Left hindlimb (tissue), 1 donor: Measurements from ENCODE around the gene DNAJB4.
A peak's percentile ranks its signal among the peaks of the same experiment; 100 is the strongest.
"Not testable (repeated sequence)": the region's sequence is repeated elsewhere in the genome, so short reads cannot be mapped to it uniquely, and the experiment has no call there.

ENCODE experiments used
- DNase-seq: peaks from one replicate; pipeline ENCODE4 v3.0.0-alpha.2; 2018

The DNAJB4 gene

DNA sequence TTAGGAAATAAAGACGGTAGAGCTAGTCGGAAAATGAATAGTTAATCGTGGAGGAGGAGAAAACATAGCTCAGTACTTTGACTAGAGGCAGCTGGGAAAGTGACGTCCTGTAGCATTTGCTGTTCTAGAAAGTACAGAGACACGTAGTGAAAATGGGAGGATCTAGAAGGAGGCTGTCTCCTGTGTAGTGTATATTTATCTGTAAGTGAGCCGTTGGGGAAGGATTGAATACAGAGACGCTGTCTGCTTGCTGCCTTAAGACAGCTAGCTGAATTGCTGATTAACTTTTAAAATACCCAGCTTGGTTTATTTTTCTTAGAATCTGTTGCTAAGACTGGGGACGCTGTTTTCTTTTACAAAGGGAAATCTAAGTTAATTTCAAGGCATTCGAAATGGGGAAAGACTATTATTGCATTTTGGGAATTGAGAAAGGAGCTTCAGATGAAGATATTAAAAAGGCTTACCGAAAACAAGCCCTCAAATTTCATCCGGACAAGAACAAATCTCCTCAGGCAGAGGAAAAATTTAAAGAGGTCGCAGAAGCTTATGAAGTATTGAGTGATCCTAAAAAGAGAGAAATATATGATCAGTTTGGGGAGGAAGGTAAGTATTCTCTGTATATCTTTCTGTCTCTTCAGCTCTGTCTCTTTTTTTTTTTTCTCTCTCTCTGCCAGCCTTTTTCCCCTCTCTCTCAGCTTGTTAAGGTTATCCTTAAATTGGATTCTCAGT lies at the start of gene DNAJB4:
Gene DNAJB4, plus strand, starts transcription at position 221 of the 729 bp plus-strand sequence. Its CDS starts 172 bp downstream, at position 393.
- peak; percentile 78 for DNase-seq

DNA sequence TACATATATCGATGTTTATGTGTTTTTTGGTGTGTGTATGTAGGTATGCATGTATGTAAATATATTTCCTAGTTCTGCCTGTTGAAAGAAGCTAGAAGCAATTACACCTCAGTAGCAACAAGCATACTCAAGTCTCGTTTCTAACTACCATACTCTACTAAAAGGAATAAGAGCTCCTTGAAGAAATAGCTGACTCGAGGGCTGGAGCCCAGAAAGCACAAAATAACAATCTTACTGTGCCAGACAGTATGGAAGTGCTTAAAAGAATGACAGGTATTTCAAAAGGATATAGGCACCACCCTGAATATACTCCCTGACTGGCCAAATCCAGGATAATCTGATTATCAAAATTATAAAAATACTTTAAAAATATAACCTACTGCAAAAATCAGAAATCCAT lies 49.0 kb upstream of the DNAJB4 start:
- no peak for DNase-seq

DNA sequence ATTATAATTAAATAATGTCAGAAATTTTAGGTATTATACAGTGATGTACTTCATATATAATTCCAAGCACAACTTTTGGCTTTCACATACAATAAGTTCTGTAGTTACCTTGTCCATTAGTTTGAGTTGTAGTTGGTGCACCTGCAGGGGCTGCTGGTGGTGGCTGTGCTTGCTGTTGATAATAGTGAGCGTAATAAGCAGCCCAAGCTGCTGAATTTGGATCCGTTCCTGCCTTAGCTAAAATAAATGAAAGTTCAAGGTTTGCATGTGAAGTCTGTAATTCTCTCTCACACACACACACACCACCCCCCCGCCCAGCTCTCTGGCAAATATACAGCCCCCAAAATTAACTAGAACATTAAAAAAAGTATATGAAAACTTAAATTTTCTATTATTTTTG lies 48.3 kb upstream of the DNAJB4 start:
- no peak for DNase-seq

DNA sequence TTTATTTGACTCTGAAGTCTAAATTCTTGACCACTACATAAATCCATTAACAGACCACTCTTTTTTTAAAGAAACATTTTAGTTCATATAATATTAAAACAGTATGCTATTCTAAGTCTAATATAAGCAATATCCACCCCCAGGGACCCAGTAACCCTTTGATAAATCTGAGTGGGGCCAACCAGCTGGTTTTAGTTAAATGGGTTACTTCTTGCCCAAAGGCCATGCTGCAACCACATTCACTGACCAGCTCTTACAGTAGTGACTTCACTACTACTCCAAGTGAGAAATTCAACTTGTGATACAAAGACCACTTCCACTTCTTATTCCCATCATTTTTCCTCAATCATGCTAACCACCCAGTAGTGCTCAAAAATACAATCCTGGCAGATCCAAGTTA lies 46.3 kb upstream of the DNAJB4 start:
- DNase-seq, result no peak

DNA sequence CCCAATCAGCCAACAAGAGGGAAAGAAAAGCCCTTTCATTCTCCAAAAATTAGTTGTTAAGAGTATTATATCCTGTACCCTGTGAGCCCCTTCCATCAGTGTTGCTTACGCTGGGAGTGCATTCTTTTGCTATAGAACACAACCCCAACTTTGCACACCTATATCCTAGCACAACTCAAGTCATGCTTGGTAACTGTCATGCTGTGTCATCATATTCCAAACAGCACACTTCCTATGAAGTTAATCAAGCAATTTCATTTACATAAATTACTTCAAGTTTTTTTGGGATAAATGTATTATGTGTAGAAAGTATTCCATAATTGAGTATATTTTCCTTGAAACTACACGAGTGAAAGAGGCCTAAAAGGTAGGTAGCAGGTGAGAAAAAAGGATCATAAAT lies 45.9 kb upstream of the DNAJB4 start:
- no peak for DNase-seq

DNA sequence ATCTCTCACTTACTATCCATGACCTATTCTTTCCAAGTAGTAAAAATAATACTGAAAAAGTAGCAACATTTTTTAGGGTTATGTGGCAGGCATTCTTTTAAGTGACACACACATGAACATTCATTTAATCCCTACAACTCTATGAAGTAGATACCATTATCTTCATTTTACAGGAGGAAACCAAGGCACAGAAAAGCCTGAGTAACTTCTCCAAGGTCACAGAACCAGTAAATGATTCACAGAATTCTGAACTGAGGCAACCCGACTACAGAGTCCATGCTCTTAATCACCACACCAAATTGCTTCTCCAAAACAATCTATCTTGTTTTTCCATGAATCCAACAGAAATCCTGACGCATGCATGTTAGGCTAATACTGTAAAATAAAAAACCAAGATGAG lies 43.3 kb upstream of the DNAJB4 start:
- no peak for DNase-seq

DNA sequence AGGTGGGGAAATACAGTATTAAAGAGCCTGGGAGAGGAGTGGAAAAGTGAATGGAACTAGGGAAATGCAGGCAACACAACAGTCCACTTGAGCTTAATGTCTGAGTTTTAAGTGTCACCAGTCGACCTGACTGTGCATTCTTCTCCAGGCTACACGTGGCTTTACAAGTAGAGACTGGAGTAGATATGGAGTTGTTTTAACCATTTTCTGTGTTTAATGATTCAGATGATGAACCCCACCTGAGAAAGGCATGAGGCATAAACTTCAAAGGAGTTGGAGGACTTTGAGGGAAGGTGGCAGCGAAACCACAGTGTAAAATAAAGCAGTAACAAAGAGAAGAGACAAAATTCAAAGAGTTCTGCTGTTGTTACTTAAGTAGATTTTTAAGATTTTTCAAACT lies 38.4 kb upstream of the DNAJB4 start:
- DNase-seq, result no peak

DNA sequence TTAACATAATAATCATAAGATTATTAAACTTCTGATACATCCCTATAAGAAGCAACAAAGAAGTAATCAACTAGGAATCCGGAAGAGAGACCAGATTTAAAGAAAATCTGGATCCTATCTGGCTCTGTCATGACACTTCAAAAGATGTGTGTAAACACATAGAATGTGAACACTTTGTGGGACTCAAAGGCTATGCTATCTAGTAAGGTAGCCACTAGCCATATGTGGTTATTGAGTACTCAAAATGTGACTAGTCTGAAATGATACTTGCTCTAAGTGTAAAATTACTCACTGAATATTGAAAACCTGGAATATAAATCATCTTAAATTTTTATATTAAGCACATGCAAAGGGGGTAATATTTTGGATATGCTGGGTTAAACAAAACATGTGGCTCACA lies 34.5 kb upstream of the DNAJB4 start:
- DNase-seq, result no peak

DNA sequence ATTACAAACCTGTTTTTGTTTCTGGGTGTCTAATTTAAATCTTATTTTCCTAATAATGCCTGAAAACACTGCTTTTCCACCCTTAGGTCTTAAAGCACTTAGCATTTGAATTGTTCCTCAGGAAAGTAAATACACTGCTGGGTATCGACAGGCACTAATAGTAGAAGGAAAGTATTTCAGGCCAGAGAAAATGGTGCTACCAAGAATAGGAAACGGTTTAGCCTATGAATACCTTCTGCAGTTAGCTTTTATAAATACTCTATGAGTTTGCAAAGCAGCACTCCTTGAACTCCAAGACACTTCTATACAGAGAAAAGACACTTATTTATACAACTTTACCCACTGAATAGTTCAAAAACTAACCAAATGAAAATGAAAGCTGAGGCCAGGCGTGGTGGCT lies 32.7 kb upstream of the DNAJB4 start:
- no peak for DNase-seq

DNA sequence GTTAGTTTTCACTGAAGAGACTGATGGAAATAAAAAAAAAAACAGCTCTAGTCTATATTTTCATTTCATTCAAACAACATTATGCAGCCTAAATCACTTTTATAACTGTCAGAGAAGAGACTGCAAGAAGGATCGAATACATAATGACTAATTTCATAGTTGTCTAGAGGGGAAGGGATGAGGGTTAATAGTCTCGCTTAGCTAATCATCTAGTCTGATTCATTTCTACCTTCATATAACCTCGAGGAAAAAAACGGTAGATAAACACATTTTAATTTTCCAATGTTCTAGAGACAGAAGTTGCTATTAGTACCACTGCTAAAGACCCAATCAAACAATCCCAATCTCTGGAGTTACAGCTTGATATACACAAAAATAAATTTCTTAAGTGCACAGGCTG lies 29.4 kb upstream of the DNAJB4 start:
- no peak for DNase-seq

DNA sequence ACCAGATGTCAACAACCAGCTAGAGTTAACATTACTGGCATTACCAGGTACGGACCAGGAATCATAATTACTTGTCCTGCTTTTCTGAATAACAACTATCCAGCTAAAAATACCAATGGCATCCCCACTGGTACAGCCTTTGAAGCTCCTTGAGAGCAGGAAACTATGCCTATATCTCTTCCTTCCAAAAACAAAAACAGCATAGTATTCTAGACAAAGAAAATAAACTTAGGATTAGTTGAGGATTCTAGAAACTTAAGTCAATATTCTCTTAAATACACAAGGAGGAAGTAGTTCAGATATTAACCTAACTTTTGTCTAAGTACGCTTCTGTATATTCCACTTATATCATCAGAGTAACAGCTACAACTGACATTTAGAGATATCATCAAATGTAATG lies 28.8 kb upstream of the DNAJB4 start:
- no peak for DNase-seq

DNA sequence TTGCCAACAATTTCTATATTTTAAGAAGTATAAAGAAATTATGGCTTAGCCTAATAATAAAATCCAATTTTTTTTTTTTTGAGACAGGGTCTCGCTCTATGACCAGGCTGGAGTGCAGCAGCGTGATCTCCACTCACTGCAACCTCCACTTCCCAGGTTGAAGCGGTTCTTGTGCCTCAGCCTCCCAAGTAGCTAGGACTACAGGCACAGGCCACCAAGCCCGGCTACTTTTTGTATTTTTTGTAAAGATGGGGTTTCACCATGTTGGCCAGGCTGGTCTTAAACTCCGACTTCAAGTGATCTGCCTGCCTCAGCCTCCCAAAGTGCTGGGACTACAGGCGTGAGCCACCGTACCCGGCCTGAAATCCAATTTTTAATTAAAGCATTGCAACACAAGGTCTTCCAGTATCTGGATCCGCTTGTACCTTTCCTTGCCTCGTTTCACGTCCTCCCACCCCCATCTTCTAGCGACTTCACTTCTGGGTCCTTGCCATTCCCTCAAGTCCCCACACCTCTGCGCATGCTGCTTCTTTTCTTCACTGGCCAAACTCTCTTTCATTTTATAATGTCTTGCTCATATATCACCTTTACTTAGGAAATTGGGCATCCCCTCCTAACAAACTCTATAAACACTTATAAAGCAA lies 28.2 kb upstream of the DNAJB4 start:
- no peak for DNase-seq

DNA sequence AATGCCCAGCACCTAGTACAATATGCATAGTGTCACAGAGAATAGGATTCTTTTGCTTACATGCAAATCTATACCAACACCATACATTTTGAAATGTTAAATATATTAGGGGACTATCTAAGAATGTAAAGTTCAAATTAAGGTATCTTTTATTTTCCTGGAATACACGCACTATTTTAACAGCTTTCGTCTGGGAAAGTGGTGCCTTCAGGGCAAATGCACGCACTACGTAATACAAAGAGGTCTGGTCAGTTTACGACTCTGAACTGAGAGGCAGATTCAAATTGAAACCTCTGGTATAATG lies 26.8 kb upstream of the DNAJB4 start:
- DNase-seq, result no peak

DNA sequence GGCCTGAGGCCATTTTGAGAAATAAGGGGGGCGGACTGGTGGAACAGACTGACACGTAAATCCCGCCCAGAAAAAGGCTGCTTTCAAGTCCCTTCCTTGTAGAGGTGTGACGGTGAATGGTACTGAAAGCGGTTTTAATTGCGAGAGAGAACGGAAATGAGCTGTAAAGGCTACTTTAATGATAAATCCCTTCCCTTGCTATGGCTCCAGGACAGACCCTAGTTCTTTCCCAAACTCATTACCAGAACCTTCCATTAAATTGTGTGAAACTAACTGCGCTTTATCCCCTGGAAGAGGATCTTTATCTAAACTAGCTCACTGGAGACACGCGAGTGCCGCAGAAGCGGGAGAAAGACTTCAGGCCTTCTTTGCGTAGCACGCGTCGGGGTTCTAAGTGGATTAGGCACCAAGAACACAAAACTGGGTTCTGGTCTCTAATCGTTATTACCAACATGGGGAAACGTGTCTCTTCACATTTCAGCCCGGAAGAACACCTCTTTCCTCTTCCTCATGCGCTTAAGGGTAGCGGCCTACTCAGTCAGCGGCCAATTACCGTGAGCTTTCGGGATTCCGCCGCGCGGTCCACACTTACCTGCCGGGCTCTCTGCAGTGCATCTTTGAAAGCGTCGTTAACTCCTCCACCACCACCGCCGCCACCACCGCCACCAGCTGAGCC lies 26.3 kb upstream of the DNAJB4 start:
- peak; percentile 84 for DNase-seq

DNA sequence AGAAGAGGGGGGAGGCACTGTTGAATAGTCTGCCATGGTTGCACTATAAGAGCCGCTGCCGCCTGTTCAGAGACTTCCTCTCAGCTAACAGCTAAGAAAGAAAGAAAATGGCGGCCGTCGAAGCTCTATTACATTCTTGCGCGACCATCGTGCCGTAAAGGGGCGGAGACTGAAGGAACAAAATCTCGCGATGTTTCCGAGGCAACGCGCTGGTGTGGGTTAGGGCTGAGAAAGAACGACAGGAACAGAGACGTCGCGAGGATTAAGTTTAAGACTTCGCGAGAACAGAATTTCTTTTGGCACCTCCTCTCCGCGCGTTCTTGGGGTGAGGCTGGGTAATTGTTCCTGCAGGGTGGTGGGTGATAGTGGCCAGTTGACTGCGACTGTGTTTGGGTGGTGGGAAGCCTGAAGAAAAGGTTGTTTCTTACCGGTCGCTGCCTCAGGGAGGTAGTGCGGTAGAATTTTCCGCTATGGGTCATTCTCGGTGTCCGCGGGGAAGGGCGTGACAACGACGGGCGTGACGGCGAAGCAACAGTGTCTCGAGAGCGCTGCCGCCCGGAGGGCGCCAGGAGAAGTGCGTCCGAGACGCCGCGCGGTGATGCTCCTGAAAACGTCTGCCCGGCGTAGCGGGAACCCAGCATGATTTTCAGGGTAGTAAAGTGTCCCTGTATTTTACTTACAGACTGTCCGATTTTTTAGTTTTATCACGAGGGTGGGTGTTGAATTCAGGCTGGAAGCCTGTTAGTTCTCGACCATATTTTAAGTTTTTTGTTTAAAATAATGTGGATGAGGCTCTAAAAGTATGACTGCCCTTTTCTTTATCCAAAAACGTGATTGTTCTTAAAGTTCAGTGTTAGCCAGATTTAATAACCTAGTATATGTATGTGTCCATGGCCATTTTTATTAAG lies 25.5 kb upstream of the DNAJB4 start, which contains the start of gene FUBP1:
Gene FUBP1, minus strand, starts transcription at position 104 of the 908 bp plus-strand sequence. Its CDS starts 68 bp downstream, at position 36.
- peak; percentile 97 for DNase-seq

DNA sequence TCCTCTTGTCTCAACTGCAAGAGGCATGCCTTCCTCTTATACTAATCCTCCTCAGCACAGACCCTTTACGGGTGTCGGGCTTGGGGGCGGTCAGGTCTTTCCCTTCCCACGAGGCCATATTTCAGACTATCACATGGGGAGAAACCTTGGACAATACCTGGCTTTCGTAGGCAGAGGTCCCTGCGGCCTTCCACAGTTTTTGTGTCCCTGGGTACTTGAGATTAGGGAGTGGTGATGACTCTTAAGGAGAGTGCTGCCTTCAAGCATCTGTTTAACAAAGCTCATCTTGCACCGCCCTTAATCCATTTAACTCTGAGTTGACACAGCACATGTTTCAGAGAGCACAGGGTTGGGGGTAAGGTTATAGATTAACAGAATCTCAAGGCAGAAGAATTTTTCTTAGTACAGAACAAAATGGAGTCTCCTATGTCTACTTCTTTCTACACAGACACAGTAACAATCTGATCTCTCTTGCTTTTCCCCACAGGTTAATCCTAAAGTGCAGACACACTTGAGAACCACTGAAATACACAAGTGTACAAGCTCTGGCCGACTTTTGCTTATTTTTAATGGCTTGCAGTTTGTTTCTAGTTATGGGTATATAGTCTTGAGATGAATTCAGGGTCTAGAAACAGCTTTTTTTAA lies 21.3 kb upstream of the DNAJB4 start:
- DNase-seq, result not testable (repeated sequence)

DNA sequence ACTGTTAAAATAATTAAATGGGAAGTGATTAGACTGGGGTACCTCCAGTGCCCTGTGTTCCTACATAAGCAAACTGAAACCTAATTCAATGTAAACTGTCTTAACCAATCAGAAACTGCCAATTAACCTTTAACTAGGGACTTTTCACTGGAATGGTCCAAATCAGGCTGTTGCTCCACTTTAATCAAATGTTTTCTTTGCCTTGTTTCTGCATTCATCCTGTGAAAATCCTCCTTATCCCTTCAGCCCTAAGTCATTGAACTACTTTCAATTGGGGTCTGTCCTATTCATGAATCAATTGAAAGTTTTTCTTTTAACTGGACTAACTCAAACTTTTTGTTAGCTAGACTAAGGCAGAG lies 20.8 kb upstream of the DNAJB4 start:
- no peak for DNase-seq

DNA sequence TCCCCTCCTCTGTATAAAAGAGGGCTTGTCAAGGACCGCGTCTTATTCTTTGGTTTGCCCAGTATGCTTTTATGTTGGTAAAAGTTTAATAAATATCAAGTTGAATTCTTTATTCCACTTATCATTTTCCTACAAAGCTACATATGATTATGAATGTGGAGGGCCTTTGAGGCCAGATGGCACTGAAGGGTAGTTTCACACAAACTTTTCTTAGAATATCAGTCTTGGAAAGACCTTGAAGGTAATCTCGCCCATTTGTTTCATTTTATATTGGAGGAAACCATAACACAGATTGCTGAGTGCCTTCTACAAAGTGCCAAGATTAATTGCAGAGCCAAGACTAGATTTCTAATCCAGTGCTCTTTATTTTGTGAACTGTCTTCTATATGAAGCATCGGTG lies 20.1 kb upstream of the DNAJB4 start:
- DNase-seq, result no peak

DNA sequence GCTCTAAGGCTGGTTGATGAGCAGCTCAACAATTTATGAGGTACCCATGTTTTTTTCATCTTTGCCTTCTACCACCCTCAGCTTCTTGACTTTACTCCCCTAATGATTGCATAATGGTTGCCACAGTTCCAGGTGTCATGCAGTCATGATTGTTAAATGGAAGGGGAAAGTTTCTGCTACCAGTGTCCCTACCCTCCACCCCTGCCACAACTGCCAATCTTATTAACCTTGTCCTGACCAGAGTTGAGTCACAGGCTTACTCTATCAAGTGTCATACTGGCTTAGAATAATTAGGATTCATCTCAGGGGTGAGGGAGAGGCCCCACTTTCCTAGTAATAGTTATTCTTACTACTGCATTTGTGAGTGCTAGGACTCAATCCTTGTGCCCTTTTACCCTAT lies 17.9 kb upstream of the DNAJB4 start:
- DNase-seq, result no peak

DNA sequence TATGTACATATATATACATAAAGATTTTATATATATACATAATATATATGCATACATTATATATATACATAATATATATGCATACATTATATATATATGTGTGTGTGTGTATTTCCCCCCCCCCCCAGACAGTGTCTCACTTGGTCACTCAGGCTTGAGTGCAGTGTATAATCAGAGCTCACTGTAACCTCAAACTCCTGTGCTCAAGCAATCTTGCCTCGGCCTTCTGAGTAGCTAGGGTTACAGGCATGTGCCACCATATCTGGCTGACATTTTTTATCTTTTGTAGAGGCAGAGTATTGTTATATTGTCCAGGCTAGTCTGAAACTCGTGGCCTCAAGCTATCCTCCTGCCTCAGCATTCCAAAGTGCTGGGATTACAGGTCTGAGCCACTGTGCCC lies 16.8 kb upstream of the DNAJB4 start:
- DNase-seq, result no peak

DNA sequence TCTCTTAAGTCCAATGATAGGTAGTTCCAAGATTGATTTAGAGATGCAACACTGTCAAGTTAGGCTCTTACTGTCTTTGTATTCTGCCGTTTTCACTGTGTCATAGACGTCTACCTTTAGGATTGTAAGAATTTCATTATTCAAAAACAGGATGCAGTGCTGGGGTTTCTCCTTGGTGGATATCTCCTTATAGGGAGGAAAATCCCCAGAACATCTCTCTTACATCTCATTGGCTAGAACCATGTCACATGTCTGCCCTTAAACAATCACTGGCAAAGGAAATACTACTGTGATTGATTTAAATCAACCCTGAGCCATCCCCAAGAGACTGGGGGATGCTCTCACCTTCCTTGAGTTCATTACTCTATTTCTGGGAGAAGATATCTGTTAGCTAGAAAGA lies 15.0 kb upstream of the DNAJB4 start:
- DNase-seq, result no peak

DNA sequence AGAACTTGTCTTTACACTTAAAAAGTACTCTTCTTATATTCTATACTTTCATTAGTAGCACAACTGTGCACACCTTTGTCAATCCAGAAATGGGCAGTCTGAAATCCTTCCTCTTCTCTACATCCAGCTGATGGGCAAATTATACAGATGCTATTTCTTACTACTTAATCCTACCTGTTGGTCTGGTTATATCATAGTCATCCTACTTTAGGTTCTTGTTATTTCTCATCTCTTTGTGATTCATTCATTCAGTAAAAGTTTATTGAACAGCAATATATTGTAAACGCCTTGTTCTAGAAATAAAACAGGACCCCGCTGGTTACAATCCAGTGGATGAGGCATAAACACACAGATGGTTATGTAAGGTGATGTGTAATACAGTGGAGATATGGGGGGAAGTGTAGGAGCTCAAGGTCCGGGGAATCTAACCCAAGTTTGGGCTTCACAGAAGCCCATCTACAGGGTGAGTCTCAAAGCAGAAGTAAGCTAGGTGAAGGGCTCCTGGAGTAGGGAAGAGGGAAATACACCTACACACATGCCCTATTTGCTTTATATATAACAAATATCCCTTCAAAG lies 14.0 kb upstream of the DNAJB4 start:
- DNase-seq, result no peak
